Gastrocnemius medialis (tissue), 4 donors: ENCODE results near the gene EPB41L3.

Experiments
- CTCF ChIP-seq, 5 experiments: fragments of 450-650 bp in 3 of 5; fragments of 200-600 bp in 2 of 5; sonication (generic) in 2 of 5; IDR thresholded peaks in 4 of 5; conservative IDR thresholded peaks in 1 of 5; 1 replicate in 4 of 5; 2 replicates in 1 of 5; pipeline ENCODE4 v1.5.1; 2016 to 2019; ENCODE audit warnings: antibody characterized with exemption in 5 of 5, mild to moderate bottlenecking in 3 of 5, moderate library complexity in 3 of 5
- POLR2A ChIP-seq, 2 donors: fragments of 450-650 bp; IDR thresholded peaks; one replicate each; pipeline ENCODE4 v1.6.1; 2017; ENCODE audit warnings: antibody characterized with exemption in 2 of 2, mild to moderate bottlenecking in 2 of 2, moderate library complexity in 2 of 2

- no peak for TF ChIP-seq CTCF (IDR thresholded peaks at IDR 0.05 in 4 of 5, conservative IDR thresholded peaks at IDR 0.05 in 1 of 5)
- TF ChIP-seq POLR2A (IDR thresholded peaks at IDR 0.05), result no peak
Measured at GRCh38 chr18:5524660-5525059, 19.1 kb downstream of the EPB41L3 start.
